Liver (tissue), 9 donors: ENCODE results near the gene ADAM19. TPM values are rescaled to one million over a fixed set of nuclear protein-coding genes. Genes with fewer than 3 reads are reported as not detected.

Experiments
- DNase-seq: peaks from one replicate; pipeline ENCODE4 v3.0.0-alpha.2; 2017; ENCODE audit warnings: low spot score
- H3K27ac ChIP-seq, 2 donors: one replicate each; pipeline ENCODE4 v1.7.0; 2013; ENCODE audit warnings: inconsistent platforms in 2 of 2, low read length in 2 of 2, control low read depth in 1 of 2, low read depth in 1 of 2, mild to moderate bottlenecking in 1 of 2
- H3K27me3 ChIP-seq, 4 donors: one replicate each; pipeline versions ENCODE4 v1.6.1 to v1.7.0; 2013; ENCODE audit warnings: low read length in 3 of 4, inconsistent platforms in 1 of 4, mild to moderate bottlenecking in 1 of 4, moderate library complexity in 1 of 4; ENCODE audit not compliant: control insufficient read depth in 4 of 4, insufficient read depth in 4 of 4
- H3K36me3 ChIP-seq, 4 donors: one replicate each; pipeline versions ENCODE4 v1.6.1 to v1.7.0; 2013; ENCODE audit warnings: low read length in 3 of 4, mild to moderate bottlenecking in 3 of 4, low read depth in 1 of 4, moderate library complexity in 1 of 4; ENCODE audit not compliant: control insufficient read depth in 4 of 4, insufficient read depth in 3 of 4
- H3K4me1 ChIP-seq, 4 donors: one replicate each; pipeline versions ENCODE4 v1.6.1 to v1.7.0; 2013; ENCODE audit warnings: low read length in 3 of 4, mild to moderate bottlenecking in 3 of 4, moderate library complexity in 1 of 4; ENCODE audit not compliant: control insufficient read depth in 4 of 4, insufficient read depth in 4 of 4
- H3K4me3 ChIP-seq, 3 donors: one replicate each; pipeline versions ENCODE4 v1.6.1 to v1.7.0; 2013; ENCODE audit warnings: low read length in 3 of 3, control low read depth in 1 of 3, low read depth in 1 of 3, mild to moderate bottlenecking in 1 of 3
- H3K9ac ChIP-seq, 2 donors: one replicate each; pipeline ENCODE4 v1.7.0; 2013; ENCODE audit warnings: low read length in 2 of 2, mild to moderate bottlenecking in 2 of 2, moderate library complexity in 2 of 2, control low read depth in 1 of 2, low read depth in 1 of 2
- H3K9me3 ChIP-seq, 4 donors: one replicate each; pipeline versions ENCODE4 v1.6.1 to v1.7.0; 2013; ENCODE audit warnings: low read length in 3 of 4; ENCODE audit not compliant: control insufficient read depth in 4 of 4
- ATF3 ChIP-seq: IDR thresholded peaks from 2 replicates; pipeline ENCODE4 v1.6.1; 2016; ENCODE audit warnings: antibody characterized with exemption
- CTCF ChIP-seq: fragments of 150-350 bp; IDR thresholded peaks from 2 replicates; pipeline ENCODE4 v1.5.1; 2017; ENCODE audit warnings: improper control_type of control experiment, low read depth, low read length; ENCODE audit not compliant: missing input control
- EGR1 ChIP-seq, 2 donors: IDR thresholded peaks; 2 replicates each; pipeline ENCODE4 v1.6.1; 2016 to 2018; ENCODE audit warnings: antibody characterized with exemption in 2 of 2, low read depth in 2 of 2
- FOXA1 ChIP-seq: IDR thresholded peaks from 2 replicates; pipeline ENCODE4 v1.6.1; 2016; ENCODE audit warnings: antibody characterized with exemption
- FOXA2 ChIP-seq: IDR thresholded peaks from 2 replicates; pipeline ENCODE4 v1.6.1; 2016; ENCODE audit warnings: antibody characterized with exemption
- GABPA ChIP-seq, 2 donors: IDR thresholded peaks in 1 of 2; conservative IDR thresholded peaks in 1 of 2; 2 replicates each; pipeline ENCODE4 v1.6.1; 2016; ENCODE audit warnings: antibody characterized with exemption in 2 of 2, mild to moderate bottlenecking in 1 of 2, moderate library complexity in 1 of 2
- HNF4A ChIP-seq, 2 donors: conservative IDR thresholded peaks; 2 replicates each; pipeline ENCODE4 v1.6.1; 2016; ENCODE audit warnings: antibody characterized with exemption in 2 of 2, mild to moderate bottlenecking in 2 of 2
- HNF4G ChIP-seq: IDR thresholded peaks from 2 replicates; pipeline ENCODE4 v1.6.1; 2016; ENCODE audit warnings: antibody characterized with exemption
- JUND ChIP-seq, 2 donors: IDR thresholded peaks; 2 replicates each; pipeline ENCODE4 v1.6.1; 2016; ENCODE audit warnings: antibody characterized with exemption in 2 of 2
- NR2F2 ChIP-seq: IDR thresholded peaks from 2 replicates; pipeline ENCODE4 v1.6.1; 2016; ENCODE audit warnings: antibody characterized with exemption
- RAD21 ChIP-seq, 2 donors: IDR thresholded peaks; 2 replicates each; pipeline ENCODE4 v1.6.1; 2016; ENCODE audit warnings: antibody characterized with exemption in 2 of 2, mild to moderate bottlenecking in 2 of 2
- REST ChIP-seq: IDR thresholded peaks from 2 replicates; pipeline ENCODE4 v1.6.1; 2016; ENCODE audit warnings: antibody characterized with exemption, mild to moderate bottlenecking
- RXRA ChIP-seq, 2 donors: IDR thresholded peaks; 2 replicates each; pipeline ENCODE4 v1.6.1; 2017 to 2018; ENCODE audit warnings: antibody characterized with exemption in 2 of 2, mild to moderate bottlenecking in 1 of 2
- SP1 ChIP-seq: IDR thresholded peaks from 2 replicates; pipeline ENCODE4 v1.6.1; 2018; ENCODE audit warnings: antibody characterized with exemption, mild to moderate bottlenecking
- TAF1 ChIP-seq: conservative IDR thresholded peaks from 2 replicates; pipeline ENCODE4 v1.6.1; 2016; ENCODE audit warnings: antibody characterized with exemption, mild to moderate bottlenecking
- YY1 ChIP-seq: IDR thresholded peaks from 2 replicates; pipeline ENCODE4 v1.6.1; 2016; ENCODE audit warnings: antibody characterized with exemption, mild to moderate bottlenecking
- WGBS: extraction: QIAGEN DNeasy Blood & Tissue Kit; methylation state at CpG from one replicate; pipeline ENCODE4 v1.1.7; 2013; 5-methylcytosine and 5-hydroxymethylcytosine counted together
- polyA plus RNA-seq, 2 donors: library from polyadenylated mRNA; stranded (reverse) in 1 of 2; unstranded in 1 of 2; fragments of 200-250 nt in 1 of 2; fragments of >200 nt in 1 of 2; fragmentation: Nextera tagmentation in 1 of 2; extraction: Ambion mirVana in 1 of 2; gene quantifications; one replicate each; pipeline versions ENCODE4 v1.2.1 to v1.2.3, GENCODE V29; 2013 to 2015
- total RNA-seq, 2 donors: library from RNA; depleted of rRNA; stranded (reverse); fragments of >200 nt; gene quantifications; one replicate each; pipeline ENCODE4 v1.2.3, GENCODE V29; 2014
- TF ChIP-seq, protein P1 (sequence below): IDR thresholded peaks from 2 replicates; pipeline ENCODE4 v1.6.1; 2016; ENCODE audit warnings: antibody characterized with exemption
- TF ChIP-seq, protein P2 (sequence below): IDR thresholded peaks from 2 replicates; pipeline ENCODE4 v1.6.1; 2016; ENCODE audit warnings: antibody characterized with exemption
- donor health status: healthy.
- donor health status: healthy.
- donor health status: healthy.
- donor health status: healthy.
- donor health status: healthy.

ADAM19 gene
- total and polyA plus RNA-seq, 4 donors, result 2.4 to 7.1 (median 2.9) TPM

- Histone ChIP-seq H3K27me3 (no peaks in the 10 kb centered on the region), H3K4me1 (peaks cover 12 to 36% (median 32%) of the 10 kb centered on the region in 4 donors), H3K27ac (peak overlapping the region; percentile 31 to 75), H3K4me3 (no peak overlapping the region), H3K36me3 (no peaks in the 10 kb centered on the region), H3K9ac (no peak overlapping the region), H3K9me3 (no peaks in the 10 kb centered on the region)
- TF ChIP-seq NR2F2 (no peak), HNF4A (conservative IDR thresholded peaks at IDR 0.05) (no peak), SP1 (no peak), RAD21 (IDR thresholded peaks at IDR 0.05) (no peak), HNF4G (no peak), REST (no peak)
- 81% methylated on average over 2 of the region's 2 CpGs for WGBS
- DNase-seq, result no peak
Observed at GRCh38 chr5:157478726-157479125, 96.8 kb downstream of the ADAM19 start.

DNA sequence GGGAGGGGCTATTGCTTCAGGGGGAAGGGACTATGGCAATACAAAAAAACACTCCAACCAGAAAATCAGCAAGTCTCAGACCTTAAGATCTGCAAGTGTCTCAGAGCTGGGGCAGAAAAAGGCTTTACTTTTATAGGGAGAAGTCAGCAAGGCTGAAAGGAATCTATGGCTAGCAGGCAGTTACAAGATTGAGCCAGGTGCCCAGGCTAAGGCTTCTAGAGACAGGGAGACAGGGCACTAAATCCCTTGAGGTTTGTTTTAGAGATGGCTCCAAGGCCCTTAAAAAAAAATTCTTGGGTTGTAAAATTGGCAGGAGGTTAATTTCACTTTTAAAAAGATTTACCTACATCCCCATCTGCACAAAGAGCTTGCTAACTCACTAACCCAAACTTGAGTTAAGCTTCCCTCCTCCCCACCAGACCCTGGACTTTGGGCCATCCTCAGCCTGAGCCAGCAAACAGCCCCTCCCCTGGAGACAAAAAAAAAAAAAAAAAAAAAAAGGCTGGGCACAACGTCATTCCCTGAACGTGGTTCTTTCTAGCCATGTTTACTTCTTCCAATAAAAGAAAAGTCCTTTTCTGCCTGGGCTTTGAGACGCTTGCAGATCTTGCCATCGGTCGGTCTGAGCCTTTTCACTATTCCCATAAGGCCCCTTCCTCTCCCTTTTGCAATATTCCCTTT lies 97.6 kb downstream of the ADAM19 start:
- H3K36me3 ChIP-seq, result no peaks in the 10 kb centered on the region
- peak overlapping the region; percentile 31 to 75 for H3K27ac ChIP-seq
- peak; percentile 40 to 58 for TF ChIP-seq RAD21 (IDR thresholded peaks at IDR 0.05)
- TF ChIP-seq CTCF, result no peak
- TF ChIP-seq RXRA (IDR thresholded peaks at IDR 0.05), result peak; percentile 50 to 63
- peak; percentile 78 for TF ChIP-seq SP1
- TF ChIP-seq NR2F2, result no peak
- no peak for TF ChIP-seq GABPA (IDR thresholded peaks at IDR 0.05 in 1 of 2, conservative IDR thresholded peaks at IDR 0.05 in 1 of 2)
- no peak for TF ChIP-seq EGR1 (IDR thresholded peaks at IDR 0.05; ENCODE audit: low read depth in 2 of 2)
- peak; percentile 26 for TF ChIP-seq YY1
- TF ChIP-seq TAF1, result no peak
- peak; percentile 83 for TF ChIP-seq HNF4G
- TF ChIP-seq, protein P1, sequence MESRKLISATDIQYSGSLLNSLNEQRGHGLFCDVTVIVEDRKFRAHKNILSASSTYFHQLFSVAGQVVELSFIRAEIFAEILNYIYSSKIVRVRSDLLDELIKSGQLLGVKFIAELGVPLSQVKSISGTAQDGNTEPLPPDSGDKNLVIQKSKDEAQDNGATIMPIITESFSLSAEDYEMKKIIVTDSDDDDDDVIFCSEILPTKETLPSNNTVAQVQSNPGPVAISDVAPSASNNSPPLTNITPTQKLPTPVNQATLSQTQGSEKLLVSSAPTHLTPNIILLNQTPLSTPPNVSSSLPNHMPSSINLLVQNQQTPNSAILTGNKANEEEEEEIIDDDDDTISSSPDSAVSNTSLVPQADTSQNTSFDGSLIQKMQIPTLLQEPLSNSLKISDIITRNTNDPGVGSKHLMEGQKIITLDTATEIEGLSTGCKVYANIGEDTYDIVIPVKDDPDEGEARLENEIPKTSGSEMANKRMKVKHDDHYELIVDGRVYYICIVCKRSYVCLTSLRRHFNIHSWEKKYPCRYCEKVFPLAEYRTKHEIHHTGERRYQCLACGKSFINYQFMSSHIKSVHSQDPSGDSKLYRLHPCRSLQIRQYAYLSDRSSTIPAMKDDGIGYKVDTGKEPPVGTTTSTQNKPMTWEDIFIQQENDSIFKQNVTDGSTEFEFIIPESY, result no peak
- no peak for TF ChIP-seq FOXA1
- TF ChIP-seq FOXA2, result peak; percentile 37
- TF ChIP-seq, protein P2, sequence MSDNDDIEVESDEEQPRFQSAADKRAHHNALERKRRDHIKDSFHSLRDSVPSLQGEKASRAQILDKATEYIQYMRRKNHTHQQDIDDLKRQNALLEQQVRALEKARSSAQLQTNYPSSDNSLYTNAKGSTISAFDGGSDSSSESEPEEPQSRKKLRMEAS, result peak; percentile 38
- TF ChIP-seq ATF3, result no peak
- TF ChIP-seq JUND (IDR thresholded peaks at IDR 0.05), result peak in 1 of 2 donors; percentile 46
- no peak for TF ChIP-seq REST
- peak; percentile 87 to 92 for TF ChIP-seq HNF4A (conservative IDR thresholded peaks at IDR 0.05)
- H3K27me3 ChIP-seq, result no peaks in the 10 kb centered on the region
- H3K4me1 ChIP-seq, result peaks cover 12 to 36% (median 32%) of the 10 kb centered on the region in 4 donors
- no peak overlapping the region for H3K9ac ChIP-seq
- no peaks in the 10 kb centered on the region for H3K9me3 ChIP-seq
- WGBS, result 25% methylated on average over 5 of the region's 5 CpGs
- DNase-seq, result no peak
- no peak overlapping the region for H3K4me3 ChIP-seq
